ENCODE data around the gene TMED7.

Gene TMED7

GRCh38 chr5:115627295-115627865, 1.5 kb upstream of the TMED7 start:
- DNase-seq (ENCODE audit: low read depth), result no peak

DNA sequence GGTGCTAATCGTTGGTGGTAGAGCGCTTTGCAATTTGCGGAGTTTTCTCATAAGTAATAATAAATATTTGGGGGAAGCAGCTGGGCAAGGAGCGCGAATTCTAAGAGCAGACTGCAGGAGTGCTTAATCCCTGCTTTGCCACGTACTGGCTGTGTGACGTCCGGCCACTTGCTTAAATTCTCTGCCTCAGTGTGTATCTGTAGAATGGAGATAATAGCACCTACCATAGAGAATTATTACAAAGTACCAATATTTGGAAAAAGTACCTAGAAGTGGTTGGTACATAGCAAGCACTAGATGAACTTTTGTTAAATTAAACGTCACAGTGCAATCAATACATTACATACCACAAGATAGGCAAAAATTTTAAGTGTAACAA, 598 bp upstream of the TMED7 start:
- no peak for DNase-seq (ENCODE audit: low read depth)

GRCh38 chr5:115624994-115625393, 842 bp downstream of the TMED7 start:
- DNase-seq (ENCODE audit: low read depth), result no peak

- no peak for DNase-seq (ENCODE audit: low read depth)
Measured at GRCh38 chr5:115623658-115624057, 2.2 kb downstream of the TMED7 start.

GRCh38 chr5:115621365-115621900, 4.4 kb downstream of the TMED7 start:
- no peak for DNase-seq (ENCODE audit: low read depth)

DNA sequence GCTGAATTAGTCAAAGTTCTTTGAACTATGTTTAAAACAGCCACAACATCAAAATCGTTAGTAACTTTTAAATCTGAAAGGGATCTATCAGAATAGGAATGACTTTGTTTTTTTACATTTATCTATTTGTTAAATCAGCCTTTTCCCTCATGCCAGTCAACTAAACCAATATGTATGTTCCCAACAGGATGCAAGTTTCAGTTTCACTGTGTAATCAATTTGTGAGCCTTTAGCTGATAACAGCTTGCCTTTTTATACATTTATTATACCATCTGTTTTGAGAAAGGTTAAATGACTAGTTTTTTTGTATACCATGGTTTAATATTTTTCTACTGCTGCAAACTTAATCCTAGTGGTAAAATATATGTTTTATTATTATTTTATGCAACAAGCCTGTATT, 8.9 kb downstream of the TMED7 start:
- DNase-seq (ENCODE audit: low read depth), result no peak

GRCh38 chr5:115616472-115616871, 9.4 kb downstream of the TMED7 start:
- no peak for DNase-seq (ENCODE audit: low read depth)

GRCh38 chr5:115611873-115612272, 14.0 kb downstream of the TMED7 start:
- no peak for DNase-seq (ENCODE audit: low read depth)

DNA sequence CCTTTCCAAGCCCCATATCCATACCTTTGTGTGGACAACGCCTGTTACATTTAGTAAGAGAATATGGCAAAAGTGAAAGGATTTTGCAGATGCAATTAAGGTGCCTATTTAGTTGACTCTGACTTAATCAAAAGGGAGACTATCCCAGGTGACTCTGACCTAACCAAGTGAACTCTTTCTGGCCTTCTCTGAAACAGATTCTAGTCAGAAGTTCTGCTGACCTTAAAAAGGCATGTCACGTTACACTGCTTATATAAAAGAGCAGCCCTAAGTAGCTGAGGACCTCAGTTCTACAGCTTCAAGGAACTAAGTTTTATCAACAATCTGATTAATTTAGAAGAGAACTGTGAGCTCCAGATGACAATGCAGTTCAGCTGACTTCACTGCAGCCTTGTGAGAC, 17.9 kb downstream of the TMED7 start:
- DNase-seq (ENCODE audit: low read depth), result no peak

- no peak for DNase-seq (ENCODE audit: low read depth)
Measured at GRCh38 chr5:115605436-115605835, 20.4 kb downstream of the TMED7 start.

DNA sequence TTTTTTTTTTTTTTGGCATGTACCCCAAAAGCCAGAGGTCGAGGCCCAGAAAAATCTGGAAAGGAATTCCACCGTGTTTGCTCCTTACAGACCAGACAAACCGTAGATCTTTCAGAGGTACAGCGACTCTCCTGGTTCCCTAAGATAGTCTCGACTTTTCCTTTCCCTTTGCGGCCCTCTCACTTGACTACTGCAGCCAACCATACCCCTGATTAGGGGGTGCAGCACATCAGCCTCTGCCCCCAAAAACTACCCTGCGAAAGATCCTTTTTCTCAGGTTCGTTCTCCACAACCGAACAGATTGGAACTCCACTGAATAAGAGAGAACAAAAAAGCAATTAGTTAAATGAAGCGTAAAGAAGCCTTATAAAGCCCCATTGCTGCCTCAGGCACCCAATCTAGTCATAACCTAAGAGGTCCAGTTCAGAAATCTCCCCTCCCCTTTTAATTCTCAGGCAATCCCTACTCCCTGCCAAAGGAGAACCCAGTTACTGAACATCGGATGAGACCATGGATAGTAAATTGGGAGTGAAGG, 23.2 kb downstream of the TMED7 start:
- DNase-seq (ENCODE audit: low read depth), result no peak

GRCh38 chr5:115601701-115602590, 23.9 kb downstream of the TMED7 start, which contains the start of gene TICAM2:
Gene TICAM2 (minus strand): TSS chr5:115602479. CDS start chr5:115581256, 21,223 bp downstream.
- DNase-seq (ENCODE audit: low read depth), result peak; percentile 7

DNA sequence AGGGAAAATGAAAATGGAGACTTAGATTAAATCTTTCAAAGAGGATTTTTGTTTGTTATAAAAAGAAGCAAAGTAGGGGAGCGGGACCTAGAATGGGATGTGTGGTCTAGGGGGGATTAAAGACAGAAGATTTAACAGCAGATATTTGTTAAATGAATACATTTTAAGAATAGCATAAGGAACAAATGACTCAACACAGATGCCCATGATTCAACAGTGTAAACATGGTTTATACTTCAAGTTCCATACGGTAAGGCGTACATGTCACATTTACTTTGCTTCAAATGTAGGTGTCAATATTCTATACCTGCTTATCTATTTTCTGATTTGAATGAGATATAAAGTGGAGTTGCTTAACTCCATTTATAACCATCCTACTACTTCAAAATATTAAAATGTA, 25.1 kb downstream of the TMED7 start:
- DNase-seq (ENCODE audit: low read depth), result no peak

- DNase-seq (ENCODE audit: low read depth), result no peak
Measured at GRCh38 chr5:115599924-115600323, 25.9 kb downstream of the TMED7 start.

- no peak for DNase-seq (ENCODE audit: low read depth)
Measured at GRCh38 chr5:115599502-115599901, 26.3 kb downstream of the TMED7 start.

- DNase-seq (ENCODE audit: low read depth), result no peak
Measured at GRCh38 chr5:115594128-115595047, 31.4 kb downstream of the TMED7 start.

DNA sequence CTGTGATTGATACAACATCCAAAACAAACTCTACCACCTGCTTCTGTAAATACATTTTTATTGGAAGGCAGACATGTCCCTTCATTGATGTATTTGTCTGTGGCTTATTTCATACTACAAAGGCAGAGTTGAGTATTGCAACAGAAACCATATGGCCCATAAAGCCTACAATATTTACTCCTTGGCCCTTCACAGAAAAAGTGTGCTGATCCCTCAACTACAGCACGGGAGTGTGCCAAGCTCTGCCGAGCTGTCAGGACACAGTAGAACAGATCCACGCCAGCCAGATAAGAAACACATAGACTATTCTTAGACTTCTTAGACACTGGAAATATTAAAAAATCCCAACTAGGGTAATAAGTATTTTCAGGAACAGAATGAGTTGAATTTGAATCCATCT, 36.8 kb downstream of the TMED7 start:
- DNase-seq (ENCODE audit: low read depth), result no peak

DNA sequence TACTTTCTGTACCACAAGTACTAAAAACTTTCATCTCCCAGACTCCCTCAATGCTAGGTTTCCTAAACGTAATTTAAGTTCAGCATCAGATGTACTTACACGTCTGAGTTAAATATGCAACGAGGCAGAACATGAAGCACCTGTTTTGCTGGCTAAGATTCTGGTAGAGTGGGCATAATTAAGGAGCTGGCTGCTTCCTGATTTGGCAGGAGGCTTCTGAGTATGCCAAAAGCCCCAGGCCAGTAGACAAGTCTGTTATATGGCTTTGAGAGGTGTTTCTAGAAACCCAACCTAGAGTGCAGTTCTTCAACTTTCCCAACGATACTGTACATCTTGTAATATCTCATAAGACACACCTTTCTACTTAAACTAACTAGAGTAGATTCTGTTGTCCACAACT, 37.2 kb downstream of the TMED7 start:
- no peak for DNase-seq (ENCODE audit: low read depth)

DNA sequence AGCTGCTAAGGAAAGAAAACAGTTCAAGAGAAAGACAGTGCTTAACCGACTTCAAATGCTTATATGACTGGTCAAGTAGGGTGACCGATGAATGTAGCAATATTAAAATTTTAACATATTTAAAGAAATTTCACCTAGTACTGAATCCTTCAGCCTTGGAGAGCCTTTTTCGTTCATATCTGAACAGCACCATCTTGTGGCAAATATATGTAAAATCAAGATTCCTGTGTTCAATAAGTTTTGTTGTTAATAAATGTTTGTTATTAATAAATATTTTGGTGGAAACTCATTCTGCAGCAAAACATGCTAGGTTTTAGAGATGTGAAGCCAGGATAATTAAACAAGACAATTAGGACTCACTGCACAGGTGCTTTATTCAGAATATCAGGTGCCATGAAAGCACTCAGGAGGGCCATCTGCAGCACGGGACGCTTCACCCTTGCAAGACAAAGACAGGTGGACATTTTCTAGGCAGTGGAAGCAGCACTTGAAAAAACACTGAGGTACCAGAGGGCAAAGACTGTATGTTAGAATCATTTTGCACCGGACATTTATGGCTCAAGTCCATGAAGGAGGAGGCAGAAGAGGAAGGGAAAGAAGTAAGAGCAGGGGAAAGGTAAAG, 39.2 kb downstream of the TMED7 start:
- DNase-seq (ENCODE audit: low read depth), result no peak

DNA sequence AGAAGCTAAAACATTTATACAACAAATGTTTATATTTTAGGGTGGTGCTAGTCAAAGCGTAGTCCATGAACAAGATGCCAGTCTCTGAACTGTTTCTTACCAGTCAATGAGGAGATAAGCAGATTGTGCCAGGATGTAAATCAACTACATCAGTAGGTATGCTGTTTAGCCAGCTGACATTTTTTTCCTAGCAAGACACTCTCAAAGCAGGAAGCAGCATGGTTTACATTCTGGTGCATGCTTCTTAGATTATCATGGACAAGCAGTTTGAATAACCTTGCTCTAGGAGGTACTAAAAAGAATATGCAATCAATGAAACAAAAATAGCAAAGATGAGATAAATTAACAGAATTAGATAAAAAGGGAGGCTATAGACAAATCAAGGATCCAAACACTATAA, 40.6 kb downstream of the TMED7 start:
- no peak for DNase-seq (ENCODE audit: low read depth)

GRCh38 chr5:115584501-115584900, 41.3 kb downstream of the TMED7 start:
- DNase-seq (ENCODE audit: low read depth), result no peak

DNA sequence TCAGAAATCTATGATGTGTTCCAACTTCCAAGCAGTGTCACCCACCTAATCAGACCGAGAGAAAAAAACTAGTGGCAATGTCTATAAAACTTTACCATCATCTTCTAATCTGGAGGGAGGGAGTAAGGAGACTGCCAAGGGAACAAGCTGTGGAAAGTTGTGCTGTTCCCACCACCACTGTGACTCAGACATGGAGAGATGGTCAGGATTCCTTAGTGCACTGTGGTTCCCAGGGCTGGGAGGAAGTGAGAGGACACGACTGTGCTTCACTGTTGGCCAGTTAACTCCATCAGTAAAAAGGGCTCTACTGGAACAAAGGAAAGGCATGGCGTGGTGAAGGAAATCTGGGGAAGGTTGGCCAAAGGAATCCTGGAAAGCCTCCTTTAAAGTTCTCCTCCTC, 42.4 kb downstream of the TMED7 start:
- DNase-seq (ENCODE audit: low read depth), result no peak

Data from stimulated activated CD8-positive, alpha-beta memory T cell treated with anti-CD3 and anti-CD28 coated beads, Interleukin-15, amount 100 ng/mL, for 1 hour (primary cell).